ENCODE measurements around the gene CCDC63. TPM values are rescaled to one million over a fixed set of nuclear protein-coding genes. Genes with fewer than 3 reads are reported as not detected.
A peak's percentile ranks its signal among the peaks of the same experiment; 100 is the strongest.

Gene CCDC63
- not detected for total RNA-seq

GRCh38 chr12:110846615-110847566, at the start of gene CCDC63:
CCDC63 (plus strand) TSS chr12:110846987; CDS start chr12:110852955, 5,968 bp downstream.
- peak; percentile 61 for DNase-seq (ENCODE audit: low spot score)

GRCh38 chr12:110798461-110798860, 48.3 kb upstream of the CCDC63 start:
- no peak for DNase-seq (ENCODE audit: low spot score)

GRCh38 chr12:110802489-110802888, 44.3 kb upstream of the CCDC63 start:
- no peak for DNase-seq (ENCODE audit: low spot score)

- DNase-seq (ENCODE audit: low spot score) = no peak
Measured at GRCh38 chr12:110804406-110804805, 42.4 kb upstream of the CCDC63 start.

GRCh38 chr12:110807640-110808039, 39.1 kb upstream of the CCDC63 start:
- no peak for DNase-seq (ENCODE audit: low spot score)

- DNase-seq (ENCODE audit: low spot score) = no peak
Measured at GRCh38 chr12:110809149-110809548, 37.6 kb upstream of the CCDC63 start.

- DNase-seq (ENCODE audit: low spot score) = no peak
Measured at GRCh38 chr12:110811972-110812371, 34.8 kb upstream of the CCDC63 start.

GRCh38 chr12:110813285-110813684, 33.5 kb upstream of the CCDC63 start:
- DNase-seq (ENCODE audit: low spot score) = no peak

GRCh38 chr12:110813756-110814155, 33.0 kb upstream of the CCDC63 start:
- DNase-seq (ENCODE audit: low spot score) = no peak

- DNase-seq (ENCODE audit: low spot score) = no peak
Measured at GRCh38 chr12:110816248-110816647, 30.5 kb upstream of the CCDC63 start.

- DNase-seq (ENCODE audit: low spot score) = no peak
Measured at GRCh38 chr12:110816779-110817178, 30.0 kb upstream of the CCDC63 start.

GRCh38 chr12:110818511-110818910, 28.3 kb upstream of the CCDC63 start:
- DNase-seq (ENCODE audit: low spot score) = no peak

- no peak for DNase-seq (ENCODE audit: low spot score)
Measured at GRCh38 chr12:110819150-110819549, 27.6 kb upstream of the CCDC63 start.

GRCh38 chr12:110819646-110820045, 27.1 kb upstream of the CCDC63 start:
- no peak for DNase-seq (ENCODE audit: low spot score)

GRCh38 chr12:110821917-110822316, 24.9 kb upstream of the CCDC63 start:
- no peak for DNase-seq (ENCODE audit: low spot score)

GRCh38 chr12:110822821-110823415, 23.9 kb upstream of the CCDC63 start:
- no peak for DNase-seq (ENCODE audit: low spot score)

GRCh38 chr12:110824342-110824741, 22.4 kb upstream of the CCDC63 start:
- no peak for DNase-seq (ENCODE audit: low spot score)

GRCh38 chr12:110825530-110825929, 21.3 kb upstream of the CCDC63 start:
- no peak for DNase-seq (ENCODE audit: low spot score)

GRCh38 chr12:110826592-110827200, 20.1 kb upstream of the CCDC63 start:
- peak; percentile 85 for DNase-seq (ENCODE audit: low spot score)

- DNase-seq (ENCODE audit: low spot score) = no peak
Measured at GRCh38 chr12:110829308-110829707, 17.5 kb upstream of the CCDC63 start.

- DNase-seq (ENCODE audit: low spot score) = no peak
Measured at GRCh38 chr12:110836291-110836690, 10.5 kb upstream of the CCDC63 start.

GRCh38 chr12:110841007-110841406, 5.8 kb upstream of the CCDC63 start:
- DNase-seq (ENCODE audit: low spot score) = no peak

GRCh38 chr12:110844131-110844530, 2.7 kb upstream of the CCDC63 start:
- DNase-seq (ENCODE audit: low spot score) = no peak

All from ureter (tissue), 1 donor.